Left lung (tissue), 10 donors: ENCODE data around the gene APOL3. TPM values are rescaled to one million over a fixed set of nuclear protein-coding genes. Genes with fewer than 3 reads are reported as not detected.
A peak's percentile ranks its signal among the peaks of the same experiment; 100 is the strongest.

Experiments used
- ATAC-seq: fragments of 200-7000 bp; cut with Tn5 transposase; one replicate; pipeline ENCODE4 v1.9.1; 2020; ENCODE audit warnings: moderate library complexity
- DNase-seq, 4 donors: peaks; one replicate each; pipeline ENCODE4 v3.0.0-alpha.2; 2013 to 2020
- H3K27ac ChIP-seq, 2 donors: fragments of 200-600 bp; sonication (generic) in 1 of 2; one replicate each; pipeline versions ENCODE4 v1.5.0 to v1.8.0; 2020 to 2021
- H3K27me3 ChIP-seq, 2 donors: fragments of 200-600 bp; sonication (generic) in 1 of 2; one replicate each; pipeline versions ENCODE4 v1.5.0 to v1.8.0; 2020 to 2021
- H3K36me3 ChIP-seq, 2 donors: fragments of 200-600 bp; sonication (generic) in 1 of 2; one replicate each; pipeline versions ENCODE4 v1.5.0 to v1.8.0; 2020 to 2021
- H3K4me1 ChIP-seq, 2 donors: fragments of 200-600 bp; one replicate each; pipeline ENCODE4 v1.8.0; 2021
- H3K4me3 ChIP-seq, 2 donors: fragments of 200-600 bp; sonication (generic) in 1 of 2; one replicate each; pipeline versions ENCODE4 v1.5.0 to v1.8.0; 2020 to 2021; ENCODE audit warnings: mild to moderate bottlenecking in 1 of 2
- H3K9me3 ChIP-seq, 2 donors: fragments of 200-600 bp; sonication (generic) in 1 of 2; one replicate each; pipeline versions ENCODE4 v1.5.0 to v1.8.0; 2020 to 2021
- CTCF ChIP-seq, 2 donors: fragments of 200-600 bp; sonication (generic) in 1 of 2; IDR thresholded peaks; one replicate each; pipeline versions ENCODE4 v1.5.0 to v1.8.0; 2021; ENCODE audit warnings: antibody characterized with exemption in 2 of 2
- intact Hi-C, 2 donors: fragments of 100-400 bp; cut with DNase I; formaldehyde crosslinking; loops; one replicate each; pipeline versions ENCODE4 v1.11.2 to v1.14.2; 2022
- polyA plus RNA-seq, 6 donors: library from polyadenylated mRNA; unstranded; fragments of 120-200 nt; gene quantifications; one replicate each; pipeline ENCODE4 v1.2.1, GENCODE V29; 2013; ENCODE audit not compliant: insufficient read length in 6 of 6
- total RNA-seq, 2 donors: library from RNA; stranded (reverse); fragmentation: NEBNext Ultra II Directional; extraction: Animal tissue kit (Norgen Biotek cat#: 25700); gene quantifications; one replicate each; pipeline ENCODE4 v1.2.1, GENCODE V29; 2021
- donor health status: DM: no; HTN: yes; CAD: no.
- donor health status: DM: no; HTN: no; CAD: no.

Gene APOL3
- total and polyA plus RNA-seq, 8 donors = 27.0 to 57.9 (median 42.0) TPM

DNA sequence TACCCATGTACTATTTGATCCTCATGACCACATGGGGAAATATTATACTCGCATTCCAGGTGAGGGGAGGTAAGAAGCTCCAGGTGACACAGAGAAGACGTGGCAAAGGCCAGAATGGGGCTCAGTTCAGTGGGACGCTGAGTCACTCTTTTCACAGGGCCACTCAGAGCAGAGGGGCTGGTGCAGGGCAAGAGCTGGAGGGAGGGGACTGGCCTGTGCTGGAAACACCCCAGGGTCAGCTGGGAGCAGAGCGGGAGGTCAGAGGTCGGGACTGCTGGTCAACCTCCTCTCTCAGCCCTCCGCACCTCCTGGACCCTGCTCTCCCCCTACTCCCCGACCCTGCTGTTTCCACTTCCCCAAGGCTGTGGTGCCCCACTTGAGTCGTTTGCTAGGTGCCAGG is 12.1 kb downstream of the APOL3 start:
- H3K9me3 ChIP-seq = no peaks in the 10 kb centered on the region
- DNase-seq (no peak), ATAC-seq (no peak)
- H3K4me1 ChIP-seq = peaks cover 0 to 58% of the 10 kb centered on the region in 2 donors
- intact Hi-C loops = loop anchor here in 1 of 2 donors (5.0 kb wide), 1 partner anchor 34 kb away; no protein-coding TSS in a partner anchor
- no peak for TF ChIP-seq CTCF (IDR thresholded peaks at IDR 0.05)
- peaks cover 0 to 33% of the 10 kb centered on the region in 2 donors for H3K36me3 ChIP-seq
- H3K27me3 ChIP-seq = no peaks in the 10 kb centered on the region
- H3K27ac ChIP-seq = no peak overlapping the region
- H3K4me3 ChIP-seq = no peak overlapping the region

- Histone ChIP-seq H3K27ac (no peak overlapping the region), H3K27me3 (no peaks in the 10 kb centered on the region), H3K9me3 (no peaks in the 10 kb centered on the region), H3K4me3 (no peak overlapping the region), H3K4me1 (peaks cover 0 to 47% of the 10 kb centered on the region in 2 donors), H3K36me3 (peaks cover 0 to 44% of the 10 kb centered on the region in 2 donors)
- intact Hi-C loops = loop anchor here in 1 of 2 donors (5.0 kb wide), 1 partner anchor 35 kb away; no protein-coding TSS in a partner anchor
- ATAC-seq (no peak), DNase-seq (no peak)
- TF ChIP-seq CTCF (IDR thresholded peaks at IDR 0.05) = no peak
Observed at GRCh38 chr22:36147196-36147791, 13.3 kb downstream of the APOL3 start.

GRCh38 chr22:36145881-36146280 is 14.7 kb downstream of the APOL3 start:
- no peaks in the 10 kb centered on the region for H3K27me3 ChIP-seq
- no peaks in the 10 kb centered on the region for H3K9me3 ChIP-seq
- ATAC-seq (peak; percentile 6), DNase-seq (no peak)
- no peak overlapping the region for H3K27ac ChIP-seq
- peaks cover 0 to 58% of the 10 kb centered on the region in 2 donors for H3K36me3 ChIP-seq
- intact Hi-C loops = loop anchor here in 1 of 2 donors (5.0 kb wide), 1 partner anchor 36 kb away; no protein-coding TSS in a partner anchor
- no peak for TF ChIP-seq CTCF (IDR thresholded peaks at IDR 0.05)
- H3K4me1 ChIP-seq = peaks cover 0 to 34% of the 10 kb centered on the region in 2 donors
- no peak overlapping the region for H3K4me3 ChIP-seq

DNA sequence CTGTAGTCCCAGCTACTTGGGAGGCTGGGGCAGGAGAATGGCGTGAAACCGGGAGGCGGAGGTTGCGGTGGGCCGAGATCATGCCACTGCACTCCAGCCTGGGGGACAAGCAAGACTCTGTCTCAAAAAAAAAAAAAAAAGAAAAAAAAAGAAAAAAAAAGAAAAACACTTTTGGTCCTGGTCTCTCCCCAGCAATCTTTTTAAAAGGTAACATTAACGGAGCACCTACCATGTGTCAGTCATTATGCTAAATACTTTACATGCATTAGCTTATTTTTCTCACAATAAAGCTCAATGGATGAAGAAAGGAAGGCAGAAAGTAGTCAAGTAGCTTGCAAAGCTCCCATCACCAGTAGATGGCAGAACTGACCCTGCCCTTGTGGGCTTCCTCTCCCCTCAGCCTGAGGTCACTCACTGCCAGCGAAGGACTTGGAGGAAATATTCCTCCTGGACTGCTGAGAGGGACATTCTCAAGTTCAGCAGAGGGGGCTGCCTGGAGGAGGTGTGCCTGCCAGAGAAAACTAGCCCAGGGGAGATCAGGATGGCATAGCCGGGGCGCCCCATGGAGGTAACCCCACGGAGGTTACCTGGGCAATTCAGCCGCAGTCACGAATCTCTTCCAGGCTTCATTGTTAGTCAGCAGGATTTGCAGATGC is 15.5 kb downstream of the APOL3 start:
- Histone ChIP-seq H3K4me3 (no peak overlapping the region), H3K9me3 (no peaks in the 10 kb centered on the region), H3K27ac (no peak overlapping the region), H3K27me3 (no peaks in the 10 kb centered on the region), H3K36me3 (peaks cover 0 to 66% of the 10 kb centered on the region in 2 donors), H3K4me1 (peaks cover 0 to 26% of the 10 kb centered on the region in 2 donors)
- intact Hi-C loops = loop anchor here in 1 of 2 donors (5.0 kb wide), 1 partner anchor 37 kb away; no protein-coding TSS in a partner anchor
- ATAC-seq = peak; percentile 93
- TF ChIP-seq CTCF (IDR thresholded peaks at IDR 0.05) = peak; percentile 62 to 73
- peak in 3 of 4 donors; percentile 48 to 85 (median 62) for DNase-seq

GRCh38 chr22:36143956-36144355 is 16.6 kb downstream of the APOL3 start:
- H3K4me3 ChIP-seq = no peak overlapping the region
- intact Hi-C loops = no loop called here
- no peak overlapping the region for H3K27ac ChIP-seq
- no peaks in the 10 kb centered on the region for H3K27me3 ChIP-seq
- H3K4me1 ChIP-seq = peaks cover 0 to 15% of the 10 kb centered on the region in 2 donors
- peaks cover 0 to 62% of the 10 kb centered on the region in 2 donors for H3K36me3 ChIP-seq
- DNase-seq (no peak), ATAC-seq (no peak)
- no peaks in the 10 kb centered on the region for H3K9me3 ChIP-seq
- TF ChIP-seq CTCF (IDR thresholded peaks at IDR 0.05) = no peak
